WTC11 (cell line): Measurements from ENCODE around the gene GREM1. TPM values are rescaled to one million over a fixed set of nuclear protein-coding genes. Genes with fewer than 3 reads are reported as not detected.

Experiments
- ATAC-seq: fragments of 200-7000 bp; cut with Tn5 transposase; 2 replicates; pipeline ENCODE4 v1.10.0; 2021; ENCODE audit warnings: mild to moderate bottlenecking, moderate library complexity
- CTCF ChIA-PET: fragments of 300-600 bp; sonication (Branson Sonifier 250); formaldehyde crosslinking; loops from one replicate; lab custom pipeline; 2021; ENCODE audit warnings: antibody characterized with exemption; lab: Charles Lee
- POLR2A ChIA-PET: fragments of 350-600 bp; sonication (Branson Sonifier 250); formaldehyde crosslinking; loops from one replicate; lab custom pipeline; 2021; ENCODE audit warnings: antibody characterized with exemption; lab: Charles Lee
- DNase-seq: peaks from one replicate; pipeline ENCODE4 v3.0.0; 2021; ENCODE audit warnings: low spot score
- H3K27ac Mint-ChIP-seq: 2 replicates; pipeline ENCODE4 v1.8.0; 2021; ENCODE audit warnings: mixed read lengths
- H3K27me3 Mint-ChIP-seq: 2 replicates; pipeline ENCODE4 v1.8.0; 2021; ENCODE audit warnings: low read depth, mild to moderate bottlenecking, moderate library complexity, mixed read lengths
- H3K36me3 Mint-ChIP-seq: 2 replicates; pipeline ENCODE4 v1.8.0; 2021; ENCODE audit warnings: mixed read lengths
- H3K4me1 Mint-ChIP-seq: 2 replicates; pipeline ENCODE4 v1.8.0; 2022; ENCODE audit warnings: mixed read lengths
- H3K4me3 Mint-ChIP-seq: 2 replicates; pipeline ENCODE4 v1.8.0; 2021; ENCODE audit warnings: mild to moderate bottlenecking, moderate library complexity, mixed read lengths
- H3K9me3 Mint-ChIP-seq: 2 replicates; pipeline ENCODE4 v1.8.0; 2021; ENCODE audit warnings: mixed read lengths
- ATF1 ChIP-seq: sonication (generic); formaldehyde crosslinking; IDR thresholded peaks from 2 replicates; pipeline ENCODE4 v1.8.1; 2023; ENCODE audit warnings: mild to moderate bottlenecking, moderate library complexity, missing genetic modification reagents
- FOXK1 ChIP-seq: sonication (generic); formaldehyde crosslinking; IDR thresholded peaks from 2 replicates; pipeline ENCODE4 v1.8.0; 2022; ENCODE audit warnings: mild to moderate bottlenecking, moderate library complexity, missing genetic modification reagents
- GABPB1 ChIP-seq: sonication (generic); formaldehyde crosslinking; IDR thresholded peaks from 2 replicates; pipeline ENCODE4 v1.8.1; 2023; ENCODE audit warnings: mild to moderate bottlenecking, missing genetic modification reagents
- GTF2I ChIP-seq: fragments of 250-450 bp; sonication (Bioruptor Pico); conservative IDR thresholded peaks from 2 replicates; pipeline ENCODE4 v1.4.0; 2021; ENCODE audit warnings: mild to moderate bottlenecking
- JAZF1 ChIP-seq: fragments of 250-450 bp; sonication (Bioruptor Pico); IDR thresholded peaks from 2 replicates; pipeline ENCODE4 v1.9.0; 2021; ENCODE audit warnings: moderate library complexity, mild to moderate bottlenecking, inconsistent platforms
- JUN ChIP-seq: sonication (generic); formaldehyde crosslinking; IDR thresholded peaks from 2 replicates; pipeline ENCODE4 v1.8.0; 2023; ENCODE audit warnings: mild to moderate bottlenecking, missing genetic modification reagents
- KAT7 ChIP-seq: sonication (generic); formaldehyde crosslinking; IDR thresholded peaks from 2 replicates; pipeline ENCODE4 v1.8.1; 2023; ENCODE audit warnings: missing genetic modification reagents, mild to moderate bottlenecking, borderline replicate concordance
- MXD4 ChIP-seq: fragments of 250-450 bp; sonication (Bioruptor Pico); IDR thresholded peaks from 2 replicates; pipeline ENCODE4 v1.8.0; 2021; ENCODE audit warnings: mild to moderate bottlenecking, moderate library complexity, borderline replicate concordance
- SMAD3 ChIP-seq: sonication (generic); formaldehyde crosslinking; IDR thresholded peaks from 2 replicates; pipeline ENCODE4 v1.8.0; 2022; ENCODE audit warnings: missing genetic modification reagents, mild to moderate bottlenecking, borderline replicate concordance
- TEAD4 ChIP-seq: sonication (generic); formaldehyde crosslinking; IDR thresholded peaks from 2 replicates; pipeline ENCODE4 v1.8.0; 2022; ENCODE audit warnings: mild to moderate bottlenecking, missing genetic modification reagents
- ZNF121 ChIP-seq: sonication (generic); formaldehyde crosslinking; IDR thresholded peaks from 2 replicates; pipeline ENCODE4 v1.8.0; 2023; ENCODE audit warnings: missing genetic modification reagents
- ZNF671 ChIP-seq: fragments of 250-450 bp; sonication (Bioruptor Pico); IDR thresholded peaks from 2 replicates; pipeline ENCODE4 v1.8.0; 2021; ENCODE audit warnings: mild to moderate bottlenecking
- total RNA-seq: library from RNA; stranded (reverse); gene quantifications from 3 replicates; pipeline ENCODE4 v1.2.3, GENCODE V29; 2021
- TF ChIP-seq, protein P1 (sequence below): sonication (generic); formaldehyde crosslinking; IDR thresholded peaks from 2 replicates; pipeline ENCODE4 v1.8.0; 2022; ENCODE audit warnings: mild to moderate bottlenecking, missing genetic modification reagents
- TF ChIP-seq, protein P2 (sequence below): fragments of 250-450 bp; sonication (Bioruptor Pico); IDR thresholded peaks from 2 replicates; pipeline ENCODE4 v1.9.0; 2021; ENCODE audit warnings: mild to moderate bottlenecking
- TF ChIP-seq, protein P3 (sequence below): sonication (generic); formaldehyde crosslinking; IDR thresholded peaks from 2 replicates; pipeline ENCODE4 v1.8.1; 2022; ENCODE audit warnings: missing genetic modification reagents, borderline replicate concordance
- TF ChIP-seq, protein P4 (sequence below): sonication (generic); formaldehyde crosslinking; IDR thresholded peaks from 2 replicates; pipeline ENCODE4 v1.8.0; 2023; ENCODE audit warnings: missing genetic modification reagents, mild to moderate bottlenecking, borderline replicate concordance
- TF ChIP-seq, protein P5 (sequence below): fragments of 250-450 bp; sonication (Bioruptor Pico); conservative IDR thresholded peaks from 2 replicates; pipeline ENCODE4 v1.9.0; 2021; ENCODE audit warnings: mild to moderate bottlenecking

The GREM1 gene
- total RNA-seq, 1 experiment from 2014 or later, result 0.59 TPM

DNA sequence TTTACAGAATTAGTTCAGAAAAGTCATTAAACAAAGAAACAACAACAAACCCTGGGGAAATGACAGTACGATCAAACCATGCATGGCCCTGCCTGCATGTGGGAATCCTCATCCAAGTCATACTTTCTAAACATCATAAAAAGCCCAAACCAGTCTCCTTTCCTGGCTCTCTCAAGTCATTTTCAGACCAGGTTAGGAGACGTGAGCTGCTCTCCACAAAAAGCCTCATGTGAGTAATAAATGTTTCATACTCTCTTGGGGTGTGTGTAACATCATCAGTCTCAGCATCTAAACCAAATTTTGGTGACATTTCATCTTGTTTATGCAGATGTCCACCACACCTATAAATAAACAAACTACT lies 18.9 kb downstream of the GREM1 start:
- CTCF ChIA-PET, result interaction anchor here (1.3 kb wide), 1 partner anchor 200 kb away, joined by 3 read pairs; no protein-coding TSS in a partner anchor
- POLR2A ChIA-PET, result no interaction called here
- TF ChIP-seq MXD4 (CRISPR knock-in tag) (no peak), GTF2I (CRISPR knock-in tag) (no peak), ATF1 (CRISPR knock-in tag) (no peak), SMAD3 (no peak)
- TF ChIP-seq, all 79 proteins: peak for 0
- no peak for DNase-seq
- H3K36me3 Mint-ChIP-seq, result peaks cover 7% of the 10 kb centered on the region
- H3K27ac Mint-ChIP-seq, result no peak overlapping the region
- no peak for ATAC-seq
- H3K4me3 Mint-ChIP-seq, result no peak overlapping the region
- peaks cover 7% of the 10 kb centered on the region for H3K4me1 Mint-ChIP-seq
- peaks cover 20% of the 10 kb centered on the region for H3K9me3 Mint-ChIP-seq
- no peaks in the 10 kb centered on the region; the same call in 1 of the 2 replicates for H3K27me3 Mint-ChIP-seq

DNA sequence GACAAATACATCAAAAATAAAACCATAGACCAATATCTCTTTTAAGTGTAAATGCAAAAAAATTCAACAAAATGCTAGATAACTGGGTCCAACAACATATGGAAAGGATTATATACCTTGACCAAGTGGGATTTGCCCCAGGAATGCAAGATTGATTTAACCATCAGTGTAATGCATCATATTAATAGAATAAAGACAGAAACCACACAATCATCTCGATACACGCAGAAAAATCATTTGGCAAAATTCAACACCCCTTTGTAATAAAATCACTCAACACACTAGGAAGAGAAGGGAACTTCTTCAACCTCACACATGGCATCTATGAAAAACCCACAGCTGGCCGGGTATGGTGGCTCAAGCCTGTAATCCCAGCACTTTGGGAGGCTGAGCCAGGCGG lies 19.5 kb downstream of the GREM1 start:
- ATAC-seq, result no peak
- H3K27ac Mint-ChIP-seq, result no peak overlapping the region
- CTCF ChIA-PET, result no interaction called here

More for the DNA sequence above, 19.5 kb downstream of the GREM1 start:
- POLR2A ChIA-PET, result no interaction called here
- H3K4me1 Mint-ChIP-seq, result peaks cover 7% of the 10 kb centered on the region
- peaks cover 24% of the 10 kb centered on the region for H3K9me3 Mint-ChIP-seq
- DNase-seq, result no peak
- H3K4me3 Mint-ChIP-seq, result no peak overlapping the region
- no peaks in the 10 kb centered on the region; the same call in 1 of the 2 replicates for H3K27me3 Mint-ChIP-seq
- TF ChIP-seq, protein P1, sequence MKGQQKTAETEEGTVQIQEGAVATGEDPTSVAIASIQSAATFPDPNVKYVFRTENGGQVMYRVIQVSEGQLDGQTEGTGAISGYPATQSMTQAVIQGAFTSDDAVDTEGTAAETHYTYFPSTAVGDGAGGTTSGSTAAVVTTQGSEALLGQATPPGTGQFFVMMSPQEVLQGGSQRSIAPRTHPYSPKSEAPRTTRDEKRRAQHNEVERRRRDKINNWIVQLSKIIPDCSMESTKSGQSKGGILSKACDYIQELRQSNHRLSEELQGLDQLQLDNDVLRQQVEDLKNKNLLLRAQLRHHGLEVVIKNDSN (CRISPR knock-in tag), result no peak
- TF ChIP-seq FOXK1 (CRISPR knock-in tag) (no peak), SMAD3 (no peak), JUN (CRISPR knock-in tag) (no peak), KAT7 (CRISPR knock-in tag) (no peak), GABPB1 (no peak), JAZF1 (CRISPR knock-in tag) (no peak), TEAD4 (CRISPR knock-in tag) (no peak), ZNF671 (no peak), MXD4 (CRISPR knock-in tag) (no peak), ZNF121 (CRISPR knock-in tag) (no peak)
- TF ChIP-seq, protein P2, sequence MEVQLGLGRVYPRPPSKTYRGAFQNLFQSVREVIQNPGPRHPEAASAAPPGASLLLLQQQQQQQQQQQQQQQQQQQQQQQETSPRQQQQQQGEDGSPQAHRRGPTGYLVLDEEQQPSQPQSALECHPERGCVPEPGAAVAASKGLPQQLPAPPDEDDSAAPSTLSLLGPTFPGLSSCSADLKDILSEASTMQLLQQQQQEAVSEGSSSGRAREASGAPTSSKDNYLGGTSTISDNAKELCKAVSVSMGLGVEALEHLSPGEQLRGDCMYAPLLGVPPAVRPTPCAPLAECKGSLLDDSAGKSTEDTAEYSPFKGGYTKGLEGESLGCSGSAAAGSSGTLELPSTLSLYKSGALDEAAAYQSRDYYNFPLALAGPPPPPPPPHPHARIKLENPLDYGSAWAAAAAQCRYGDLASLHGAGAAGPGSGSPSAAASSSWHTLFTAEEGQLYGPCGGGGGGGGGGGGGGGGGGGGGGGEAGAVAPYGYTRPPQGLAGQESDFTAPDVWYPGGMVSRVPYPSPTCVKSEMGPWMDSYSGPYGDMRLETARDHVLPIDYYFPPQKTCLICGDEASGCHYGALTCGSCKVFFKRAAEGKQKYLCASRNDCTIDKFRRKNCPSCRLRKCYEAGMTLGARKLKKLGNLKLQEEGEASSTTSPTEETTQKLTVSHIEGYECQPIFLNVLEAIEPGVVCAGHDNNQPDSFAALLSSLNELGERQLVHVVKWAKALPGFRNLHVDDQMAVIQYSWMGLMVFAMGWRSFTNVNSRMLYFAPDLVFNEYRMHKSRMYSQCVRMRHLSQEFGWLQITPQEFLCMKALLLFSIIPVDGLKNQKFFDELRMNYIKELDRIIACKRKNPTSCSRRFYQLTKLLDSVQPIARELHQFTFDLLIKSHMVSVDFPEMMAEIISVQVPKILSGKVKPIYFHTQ (CRISPR knock-in tag), result no peak
- TF ChIP-seq, protein P3, sequence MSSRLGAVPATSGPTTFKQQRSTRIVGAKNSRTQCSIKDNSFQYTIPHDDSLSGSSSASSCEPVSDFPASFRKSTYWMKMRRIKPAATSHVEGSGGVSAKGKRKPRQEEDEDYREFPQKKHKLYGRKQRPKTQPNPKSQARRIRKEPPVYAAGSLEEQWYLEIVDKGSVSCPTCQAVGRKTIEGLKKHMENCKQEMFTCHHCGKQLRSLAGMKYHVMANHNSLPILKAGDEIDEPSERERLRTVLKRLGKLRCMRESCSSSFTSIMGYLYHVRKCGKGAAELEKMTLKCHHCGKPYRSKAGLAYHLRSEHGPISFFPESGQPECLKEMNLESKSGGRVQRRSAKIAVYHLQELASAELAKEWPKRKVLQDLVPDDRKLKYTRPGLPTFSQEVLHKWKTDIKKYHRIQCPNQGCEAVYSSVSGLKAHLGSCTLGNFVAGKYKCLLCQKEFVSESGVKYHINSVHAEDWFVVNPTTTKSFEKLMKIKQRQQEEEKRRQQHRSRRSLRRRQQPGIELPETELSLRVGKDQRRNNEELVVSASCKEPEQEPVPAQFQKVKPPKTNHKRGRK, result no peak
- TF ChIP-seq, protein P4, sequence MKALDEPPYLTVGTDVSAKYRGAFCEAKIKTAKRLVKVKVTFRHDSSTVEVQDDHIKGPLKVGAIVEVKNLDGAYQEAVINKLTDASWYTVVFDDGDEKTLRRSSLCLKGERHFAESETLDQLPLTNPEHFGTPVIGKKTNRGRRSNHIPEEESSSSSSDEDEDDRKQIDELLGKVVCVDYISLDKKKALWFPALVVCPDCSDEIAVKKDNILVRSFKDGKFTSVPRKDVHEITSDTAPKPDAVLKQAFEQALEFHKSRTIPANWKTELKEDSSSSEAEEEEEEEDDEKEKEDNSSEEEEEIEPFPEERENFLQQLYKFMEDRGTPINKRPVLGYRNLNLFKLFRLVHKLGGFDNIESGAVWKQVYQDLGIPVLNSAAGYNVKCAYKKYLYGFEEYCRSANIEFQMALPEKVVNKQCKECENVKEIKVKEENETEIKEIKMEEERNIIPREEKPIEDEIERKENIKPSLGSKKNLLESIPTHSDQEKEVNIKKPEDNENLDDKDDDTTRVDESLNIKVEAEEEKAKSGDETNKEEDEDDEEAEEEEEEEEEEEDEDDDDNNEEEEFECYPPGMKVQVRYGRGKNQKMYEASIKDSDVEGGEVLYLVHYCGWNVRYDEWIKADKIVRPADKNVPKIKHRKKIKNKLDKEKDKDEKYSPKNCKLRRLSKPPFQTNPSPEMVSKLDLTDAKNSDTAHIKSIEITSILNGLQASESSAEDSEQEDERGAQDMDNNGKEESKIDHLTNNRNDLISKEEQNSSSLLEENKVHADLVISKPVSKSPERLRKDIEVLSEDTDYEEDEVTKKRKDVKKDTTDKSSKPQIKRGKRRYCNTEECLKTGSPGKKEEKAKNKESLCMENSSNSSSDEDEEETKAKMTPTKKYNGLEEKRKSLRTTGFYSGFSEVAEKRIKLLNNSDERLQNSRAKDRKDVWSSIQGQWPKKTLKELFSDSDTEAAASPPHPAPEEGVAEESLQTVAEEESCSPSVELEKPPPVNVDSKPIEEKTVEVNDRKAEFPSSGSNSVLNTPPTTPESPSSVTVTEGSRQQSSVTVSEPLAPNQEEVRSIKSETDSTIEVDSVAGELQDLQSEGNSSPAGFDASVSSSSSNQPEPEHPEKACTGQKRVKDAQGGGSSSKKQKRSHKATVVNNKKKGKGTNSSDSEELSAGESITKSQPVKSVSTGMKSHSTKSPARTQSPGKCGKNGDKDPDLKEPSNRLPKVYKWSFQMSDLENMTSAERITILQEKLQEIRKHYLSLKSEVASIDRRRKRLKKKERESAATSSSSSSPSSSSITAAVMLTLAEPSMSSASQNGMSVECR (CRISPR knock-in tag), result no peak
- TF ChIP-seq, protein P5, sequence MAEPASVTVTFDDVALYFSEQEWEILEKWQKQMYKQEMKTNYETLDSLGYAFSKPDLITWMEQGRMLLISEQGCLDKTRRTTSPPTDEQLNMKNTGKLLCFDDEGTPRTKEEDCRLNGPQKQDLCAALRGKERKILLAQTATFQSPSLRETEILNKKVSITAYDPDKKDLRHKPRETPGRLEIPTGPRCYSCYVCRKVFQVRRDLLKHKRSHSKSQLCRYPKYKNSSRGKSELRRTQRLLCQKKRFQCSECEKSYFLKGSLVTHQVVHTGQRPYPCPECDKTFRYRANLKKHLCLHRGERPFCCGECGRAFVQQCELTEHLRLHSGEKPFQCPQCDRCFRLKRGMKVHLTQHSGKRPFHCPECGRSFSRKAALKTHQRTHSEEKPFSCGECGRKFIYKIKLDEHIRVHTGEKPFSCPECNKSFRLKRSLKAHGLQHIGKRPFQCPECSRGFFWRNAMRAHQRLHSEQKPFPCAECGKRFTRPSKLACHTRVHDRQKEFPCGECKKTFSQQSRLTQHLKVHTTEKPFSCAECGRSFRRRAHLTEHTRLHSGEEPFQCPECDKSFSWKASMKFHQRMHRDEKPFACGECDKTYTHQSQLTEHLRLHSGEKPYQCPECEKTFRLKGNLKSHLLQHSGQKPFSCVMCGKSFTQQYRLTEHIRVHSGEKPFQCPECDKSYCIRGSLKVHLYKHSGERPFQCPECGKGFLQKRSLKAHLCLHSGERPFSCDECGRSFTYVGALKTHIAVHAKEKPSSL, result no peak
- peaks cover 7% of the 10 kb centered on the region for H3K36me3 Mint-ChIP-seq
